GM21390 (cell line): ENCODE data around the gene ADGRV1.
"Not testable (repeated sequence)": the region's sequence is repeated elsewhere in the genome, so short reads cannot be mapped to it uniquely, and the experiment has no call there.

Experiments used
- ATAC-seq: cut with Tn5 transposase; IDR thresholded peaks from one replicate; pipeline ENCODE4 v1.9.1; 2021; ENCODE audit not compliant: unreplicated experiment

ADGRV1 gene

GRCh38 chr5:90897618-90898017 is 339.0 kb downstream of the ADGRV1 start:
- no peak for ATAC-seq

GRCh38 chr5:90898326-90899013 is 339.9 kb downstream of the ADGRV1 start:
- no peak for ATAC-seq

GRCh38 chr5:90899014-90899604 is 340.5 kb downstream of the ADGRV1 start:
- no peak for ATAC-seq

GRCh38 chr5:90901261-90901660 is 342.7 kb downstream of the ADGRV1 start:
- ATAC-seq, result no peak

GRCh38 chr5:90902170-90902569 is 343.6 kb downstream of the ADGRV1 start:
- ATAC-seq, result no peak

- no peak for ATAC-seq
Measured at GRCh38 chr5:90902651-90903386, 344.2 kb downstream of the ADGRV1 start.

- no peak for ATAC-seq
Measured at GRCh38 chr5:90909101-90909503, 350.5 kb downstream of the ADGRV1 start.

GRCh38 chr5:90909940-90910339 is 351.3 kb downstream of the ADGRV1 start:
- ATAC-seq, result no peak

- ATAC-seq, result no peak
Measured at GRCh38 chr5:90911169-90911568, 352.6 kb downstream of the ADGRV1 start.

- no peak for ATAC-seq
Measured at GRCh38 chr5:90912476-90912875, 353.9 kb downstream of the ADGRV1 start.

- ATAC-seq, result no peak
Measured at GRCh38 chr5:90915393-90915792, 356.8 kb downstream of the ADGRV1 start.

- no peak for ATAC-seq
Measured at GRCh38 chr5:90916947-90917800, 358.6 kb downstream of the ADGRV1 start.

- ATAC-seq, result no peak
Measured at GRCh38 chr5:90917928-90918668, 359.5 kb downstream of the ADGRV1 start.

GRCh38 chr5:90921418-90921973 is 362.9 kb downstream of the ADGRV1 start:
- ATAC-seq, result no peak

- ATAC-seq, result not testable (repeated sequence)
Measured at GRCh38 chr5:90924222-90924621, 365.6 kb downstream of the ADGRV1 start.

- not testable (repeated sequence) for ATAC-seq
Measured at GRCh38 chr5:90929013-90929839, 370.6 kb downstream of the ADGRV1 start.

GRCh38 chr5:90930062-90930461 is 371.5 kb downstream of the ADGRV1 start:
- ATAC-seq, result no peak

- no peak for ATAC-seq
Measured at GRCh38 chr5:90930756-90931431, 372.3 kb downstream of the ADGRV1 start.
